Measurements from ENCODE around the gene CDK5RAP1. TPM values are rescaled to one million over a fixed set of nuclear protein-coding genes. Genes with fewer than 3 reads are reported as not detected.

Gene CDK5RAP1
- total and polyA plus RNA-seq, 9 of the 15 experiments (the other 6 are each of a cell fraction or from before 2014, with no cell fraction given): 41.6 to 127 (median 58.3) TPM

DNA sequence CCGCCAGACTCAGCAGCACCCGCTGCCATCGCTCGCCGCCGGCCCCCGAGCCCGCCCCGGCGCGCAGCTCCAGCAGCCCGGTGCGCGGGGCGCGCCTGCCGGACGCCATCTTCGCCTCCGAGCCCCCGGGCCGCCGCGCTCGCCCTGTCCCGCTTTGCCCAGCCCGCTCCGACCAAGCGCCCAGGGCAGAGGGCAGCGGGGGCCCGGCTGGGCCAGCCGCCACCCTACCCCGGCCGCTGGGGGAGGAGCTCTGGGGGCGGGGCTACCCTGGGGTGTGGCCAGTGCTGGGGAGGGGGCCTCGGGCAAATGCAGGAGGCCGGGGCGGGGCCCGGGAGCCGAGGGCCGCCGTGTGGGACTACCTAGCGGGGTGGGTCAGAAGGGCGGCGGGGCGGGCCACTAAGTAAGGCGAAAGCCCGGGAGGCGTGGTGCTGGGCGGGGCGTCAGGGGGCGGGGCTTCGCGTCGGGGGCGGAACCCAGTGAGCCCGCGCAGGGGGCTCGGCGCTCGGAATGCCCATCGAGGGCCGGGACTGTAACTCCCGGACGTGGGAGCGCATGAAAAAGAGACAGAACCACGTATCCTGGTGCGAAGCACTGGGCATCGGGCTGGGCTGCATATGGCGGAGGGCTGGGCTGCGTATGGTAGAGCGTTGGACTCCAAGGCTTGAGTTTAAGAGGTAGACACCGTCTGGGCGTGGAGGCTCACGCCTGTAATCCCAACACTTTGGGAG is 42.4 kb upstream of the CDK5RAP1 start, which contains the start of gene SNTA1 (continued):
- TF ChIP-seq HOXB6 (CRISPR knock-in tag; IDR thresholded peaks at IDR 0.05; ENCODE audit: borderline replicate concordance): no peak
- no peak for TF ChIP-seq IRF2 (CRISPR knock-in tag; IDR thresholded peaks at IDR 0.05)
- TF ChIP-seq TBP (optimal IDR thresholded peaks at IDR 0.05; ENCODE audit: low read depth, low read length): peak; percentile 17
- TF ChIP-seq BHLHE40 (IDR thresholded peaks at IDR 0.05; ENCODE audit: low read length): no peak
- no peak for TF ChIP-seq ZNF551 (CRISPR knock-in tag; IDR thresholded peaks at IDR 0.05)
- TF ChIP-seq KAT7 (CRISPR knock-in tag; IDR thresholded peaks at IDR 0.05; ENCODE audit: borderline replicate concordance): no peak
- 0 out of 2 replicates have a peak, but pooled peaks have one; percentile 10 for TF ChIP-seq BCOR (IDR thresholded peaks at IDR 0.05)
- TF ChIP-seq POLR2A (conservative IDR thresholded peaks at IDR 0.05): peak; percentile 44; the same call in 1 of the 2 replicates
- TF ChIP-seq, protein P1, sequence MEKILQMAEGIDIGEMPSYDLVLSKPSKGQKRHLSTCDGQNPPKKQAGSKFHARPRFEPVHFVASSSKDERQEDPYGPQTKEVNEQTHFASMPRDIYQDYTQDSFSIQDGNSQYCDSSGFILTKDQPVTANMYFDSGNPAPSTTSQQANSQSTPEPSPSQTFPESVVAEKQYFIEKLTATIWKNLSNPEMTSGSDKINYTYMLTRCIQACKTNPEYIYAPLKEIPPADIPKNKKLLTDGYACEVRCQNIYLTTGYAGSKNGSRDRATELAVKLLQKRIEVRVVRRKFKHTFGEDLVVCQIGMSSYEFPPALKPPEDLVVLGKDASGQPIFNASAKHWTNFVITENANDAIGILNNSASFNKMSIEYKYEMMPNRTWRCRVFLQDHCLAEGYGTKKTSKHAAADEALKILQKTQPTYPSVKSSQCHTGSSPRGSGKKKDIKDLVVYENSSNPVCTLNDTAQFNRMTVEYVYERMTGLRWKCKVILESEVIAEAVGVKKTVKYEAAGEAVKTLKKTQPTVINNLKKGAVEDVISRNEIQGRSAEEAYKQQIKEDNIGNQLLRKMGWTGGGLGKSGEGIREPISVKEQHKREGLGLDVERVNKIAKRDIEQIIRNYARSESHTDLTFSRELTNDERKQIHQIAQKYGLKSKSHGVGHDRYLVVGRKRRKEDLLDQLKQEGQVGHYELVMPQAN (IDR thresholded peaks at IDR 0.05; ENCODE audit: borderline replicate concordance): peak; percentile 49
- no peak for TF ChIP-seq TGIF2 (CRISPR knock-in tag; IDR thresholded peaks at IDR 0.05)
- no peak for TF ChIP-seq ZNF76 (CRISPR knock-in tag; IDR thresholded peaks at IDR 0.05; ENCODE audit: borderline replicate concordance)
- TF ChIP-seq, protein P2, sequence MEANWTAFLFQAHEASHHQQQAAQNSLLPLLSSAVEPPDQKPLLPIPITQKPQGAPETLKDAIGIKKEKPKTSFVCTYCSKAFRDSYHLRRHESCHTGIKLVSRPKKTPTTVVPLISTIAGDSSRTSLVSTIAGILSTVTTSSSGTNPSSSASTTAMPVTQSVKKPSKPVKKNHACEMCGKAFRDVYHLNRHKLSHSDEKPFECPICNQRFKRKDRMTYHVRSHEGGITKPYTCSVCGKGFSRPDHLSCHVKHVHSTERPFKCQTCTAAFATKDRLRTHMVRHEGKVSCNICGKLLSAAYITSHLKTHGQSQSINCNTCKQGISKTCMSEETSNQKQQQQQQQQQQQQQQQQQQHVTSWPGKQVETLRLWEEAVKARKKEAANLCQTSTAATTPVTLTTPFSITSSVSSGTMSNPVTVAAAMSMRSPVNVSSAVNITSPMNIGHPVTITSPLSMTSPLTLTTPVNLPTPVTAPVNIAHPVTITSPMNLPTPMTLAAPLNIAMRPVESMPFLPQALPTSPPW (CRISPR knock-in tag; IDR thresholded peaks at IDR 0.05): peak; percentile 85
- peak in 1 of 2 experiments; percentile 69; a peak in 3 of 4 replicates for TF ChIP-seq MAZ (CRISPR knock-in tag; conservative IDR thresholded peaks at IDR 0.05 in 1 of 2, IDR thresholded peaks at IDR 0.05 in 1 of 2)
- TF ChIP-seq POLR2G (IDR thresholded peaks at IDR 0.05; ENCODE audit: low read depth, low read length): peak; percentile 78
- TF ChIP-seq TAF9B (IDR thresholded peaks at IDR 0.05; ENCODE audit: partially characterized antibody): no peak
- TF ChIP-seq JUNB (CRISPR knock-in tag; conservative IDR thresholded peaks at IDR 0.05): no peak
- TF ChIP-seq ZNF263 (CRISPR knock-in tag; IDR thresholded peaks at IDR 0.05; ENCODE audit: borderline replicate concordance): peak; percentile 33; the same call in 1 of the 2 replicates
- TF ChIP-seq, protein P3, sequence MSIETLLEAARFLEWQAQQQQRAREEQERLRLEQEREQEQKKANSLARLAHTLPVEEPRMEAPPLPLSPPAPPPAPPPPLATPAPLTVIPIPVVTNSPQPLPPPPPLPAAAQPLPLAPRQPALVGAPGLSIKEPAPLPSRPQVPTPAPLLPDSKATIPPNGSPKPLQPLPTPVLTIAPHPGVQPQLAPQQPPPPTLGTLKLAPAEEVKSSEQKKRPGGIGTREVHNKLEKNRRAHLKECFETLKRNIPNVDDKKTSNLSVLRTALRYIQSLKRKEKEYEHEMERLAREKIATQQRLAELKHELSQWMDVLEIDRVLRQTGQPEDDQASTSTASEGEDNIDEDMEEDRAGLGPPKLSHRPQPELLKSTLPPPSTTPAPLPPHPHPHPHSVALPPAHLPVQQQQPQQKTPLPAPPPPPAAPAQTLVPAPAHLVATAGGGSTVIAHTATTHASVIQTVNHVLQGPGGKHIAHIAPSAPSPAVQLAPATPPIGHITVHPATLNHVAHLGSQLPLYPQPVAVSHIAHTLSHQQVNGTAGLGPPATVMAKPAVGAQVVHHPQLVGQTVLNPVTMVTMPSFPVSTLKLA (conservative IDR thresholded peaks at IDR 0.05): peak in 1 of 2 experiments; percentile 56; a peak in 2 of 4 replicates
- TF ChIP-seq, protein P4, sequence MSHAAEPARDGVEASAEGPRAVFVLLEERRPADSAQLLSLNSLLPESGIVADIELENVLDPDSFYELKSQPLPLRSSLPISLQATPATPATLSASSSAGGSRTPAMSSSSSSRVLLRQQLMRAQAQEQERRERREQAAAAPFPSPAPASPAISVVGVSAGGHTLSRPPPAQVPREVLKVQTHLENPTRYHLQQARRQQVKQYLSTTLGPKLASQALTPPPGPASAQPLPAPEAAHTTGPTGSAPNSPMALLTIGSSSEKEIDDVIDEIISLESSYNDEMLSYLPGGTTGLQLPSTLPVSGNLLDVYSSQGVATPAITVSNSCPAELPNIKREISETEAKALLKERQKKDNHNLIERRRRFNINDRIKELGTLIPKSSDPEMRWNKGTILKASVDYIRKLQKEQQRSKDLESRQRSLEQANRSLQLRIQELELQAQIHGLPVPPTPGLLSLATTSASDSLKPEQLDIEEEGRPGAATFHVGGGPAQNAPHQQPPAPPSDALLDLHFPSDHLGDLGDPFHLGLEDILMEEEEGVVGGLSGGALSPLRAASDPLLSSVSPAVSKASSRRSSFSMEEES (CRISPR knock-in tag; IDR thresholded peaks at IDR 0.05): no peak
- no peak for TF ChIP-seq FOXK2 (conservative IDR thresholded peaks at IDR 0.05 in 1 of 2, IDR thresholded peaks at IDR 0.05 in 1 of 2; ENCODE audit: low read depth in 2 of 2)
- TF ChIP-seq ZNF282 (CRISPR knock-in tag; IDR thresholded peaks at IDR 0.05): no peak
